ENCODE data around the gene PIM1.
"Not testable (repeated sequence)": the region's sequence is repeated elsewhere in the genome, so short reads cannot be mapped to it uniquely, and the experiment has no call there.

PIM1 gene

DNA sequence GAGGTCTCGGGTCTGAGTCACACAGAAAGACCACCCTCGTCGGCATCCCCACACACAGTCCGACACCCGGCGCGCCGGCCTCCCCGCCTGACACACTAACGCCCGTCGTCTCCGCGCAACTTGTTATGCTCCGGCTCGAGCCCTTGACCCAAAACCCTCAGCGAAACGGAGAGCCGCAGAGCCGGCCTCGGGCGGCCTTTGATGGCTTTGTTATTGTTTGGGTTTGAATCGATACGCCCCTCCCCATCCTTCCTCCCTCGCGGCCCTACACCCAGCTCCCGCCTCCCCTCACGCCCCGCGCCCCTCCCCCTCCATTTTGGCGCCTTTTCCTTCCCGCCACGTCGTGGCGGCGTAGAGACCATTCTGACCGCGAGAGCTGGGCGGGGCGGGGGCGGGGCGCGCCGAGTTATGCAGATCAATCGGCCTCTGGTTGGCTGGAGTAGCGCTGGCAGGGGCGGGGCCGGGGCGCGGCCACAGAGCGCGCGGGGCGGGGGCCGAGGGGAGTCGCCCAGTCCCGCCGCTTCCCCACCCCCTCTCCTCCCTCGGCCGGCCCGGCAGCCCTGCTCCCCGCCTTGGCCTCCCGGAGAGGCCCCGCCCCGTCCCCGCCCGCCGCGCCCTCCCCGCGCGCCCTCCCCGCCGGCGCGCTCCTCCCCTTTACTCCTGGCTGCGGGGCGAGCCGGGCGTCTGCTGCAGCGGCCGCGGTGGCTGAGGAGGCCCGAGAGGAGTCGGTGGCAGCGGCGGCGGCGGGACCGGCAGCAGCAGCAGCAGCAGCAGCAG is at the start of gene PIM1:
Gene PIM1, plus strand, starts transcription at position 657 of the 777 bp plus-strand sequence. CDS start 424 bp downstream, outside the sequence.
- peak; percentile 91 for DNase-seq

DNA sequence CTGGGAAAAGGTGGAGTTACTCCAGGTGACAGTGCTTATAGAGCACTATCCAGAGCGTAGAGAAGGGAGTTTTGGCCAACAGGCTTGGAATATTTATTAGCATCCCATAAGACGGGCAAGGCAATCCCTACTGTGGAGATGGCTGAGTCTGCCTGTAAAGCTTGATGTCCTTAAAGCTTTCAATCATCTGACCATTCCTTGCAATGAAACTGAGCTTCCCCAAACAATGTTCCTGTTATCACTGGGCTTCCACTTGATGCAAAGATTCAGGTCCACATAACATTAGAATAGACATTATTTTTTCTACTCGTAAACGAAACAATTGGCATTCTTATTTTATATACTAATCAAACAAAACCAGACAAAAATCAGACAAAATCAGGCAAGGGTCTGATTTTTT is 48.4 kb upstream of the PIM1 start:
- DNase-seq: no peak

DNA sequence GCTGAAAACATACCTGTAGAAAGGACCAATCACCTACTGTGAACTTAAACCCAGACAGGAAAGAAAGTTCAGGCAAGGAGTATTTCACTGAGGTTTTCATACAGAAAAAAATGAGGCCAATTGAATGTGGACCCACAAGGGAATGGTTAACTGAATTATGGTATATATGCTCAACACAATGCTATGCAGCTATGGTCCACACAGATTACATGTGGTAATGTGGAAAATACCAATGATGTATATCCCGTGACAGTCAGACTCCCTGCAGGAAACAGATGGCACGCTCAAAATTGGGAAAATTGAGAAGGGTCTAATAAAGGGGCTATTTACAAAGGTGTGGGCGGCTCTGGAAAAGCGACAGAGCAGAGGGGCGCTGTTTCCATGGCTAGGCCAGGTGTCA is 47.1 kb upstream of the PIM1 start:
- no peak for DNase-seq

DNA sequence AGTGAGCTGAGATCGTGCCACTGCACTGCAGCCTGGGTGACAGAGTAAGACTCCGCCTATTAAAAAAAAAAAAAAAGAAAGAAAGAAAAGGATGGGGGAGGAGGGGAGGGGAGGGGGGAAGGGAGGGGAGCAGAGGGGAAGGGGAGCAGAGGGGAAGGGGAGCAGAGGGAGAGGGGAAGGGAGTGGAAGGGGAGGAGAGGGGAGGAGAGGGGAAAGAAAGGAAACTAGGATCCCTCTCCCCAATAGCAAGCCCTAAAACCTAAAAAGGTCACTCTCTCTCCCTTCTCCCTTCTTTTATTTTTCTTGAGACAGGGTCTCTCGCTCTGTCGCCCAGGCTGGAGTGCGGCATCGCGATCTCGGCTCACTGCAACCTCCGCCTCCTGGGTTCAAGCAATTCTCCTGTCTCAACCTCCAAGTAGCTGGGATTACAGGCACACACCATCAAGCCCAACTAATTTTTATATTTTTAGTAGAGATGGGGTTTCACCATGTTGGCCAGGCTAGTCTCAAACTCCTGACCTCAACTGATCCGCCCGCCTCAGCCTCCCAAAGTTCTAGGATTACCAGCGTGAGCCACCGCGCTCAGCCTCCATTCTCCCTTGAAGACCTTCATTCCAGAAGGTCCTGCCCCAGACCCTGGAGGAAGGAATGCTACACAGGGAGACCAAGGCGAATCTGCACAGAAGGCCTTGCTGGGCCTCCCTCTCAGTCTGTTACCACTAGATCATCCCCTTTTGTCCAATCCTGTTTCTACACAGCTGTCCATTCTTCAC is 45.8 kb upstream of the PIM1 start:
- DNase-seq: no peak

DNA sequence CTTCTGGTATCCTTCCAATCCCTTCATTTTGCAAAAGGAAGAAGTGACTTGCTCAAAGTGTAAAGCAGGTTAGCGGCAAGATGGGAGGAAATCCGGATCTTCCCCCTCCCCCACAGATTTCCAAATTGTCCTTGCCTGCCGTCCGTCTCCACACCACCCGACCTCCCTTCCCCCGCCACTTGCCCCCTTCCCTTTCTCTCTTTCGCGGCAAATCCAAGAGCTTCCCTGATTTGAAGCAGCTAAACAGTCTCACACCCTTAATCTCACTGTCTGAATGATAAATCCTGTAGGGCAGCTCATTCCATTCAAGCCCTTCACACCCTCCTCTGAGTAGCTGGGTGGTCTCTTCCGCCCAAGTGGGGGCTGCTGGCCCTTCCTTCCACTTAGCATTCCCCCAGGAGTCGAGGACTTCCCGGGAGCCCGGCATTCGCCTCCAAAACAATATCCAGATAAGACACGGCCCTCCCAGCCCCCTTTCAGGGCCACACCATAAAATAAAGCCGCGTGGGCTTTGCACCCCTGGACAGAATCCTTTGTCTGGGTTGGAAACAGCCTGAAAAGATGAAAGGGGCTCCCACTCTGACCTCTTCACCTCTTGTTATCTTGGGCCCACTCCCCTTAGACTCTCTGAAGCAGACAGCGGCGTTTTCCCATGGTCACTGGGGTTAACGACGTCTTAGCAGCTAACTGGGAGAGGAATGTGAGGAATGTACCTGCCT is 44.0 kb upstream of the PIM1 start:
- DNase-seq: peak; percentile 71

DNA sequence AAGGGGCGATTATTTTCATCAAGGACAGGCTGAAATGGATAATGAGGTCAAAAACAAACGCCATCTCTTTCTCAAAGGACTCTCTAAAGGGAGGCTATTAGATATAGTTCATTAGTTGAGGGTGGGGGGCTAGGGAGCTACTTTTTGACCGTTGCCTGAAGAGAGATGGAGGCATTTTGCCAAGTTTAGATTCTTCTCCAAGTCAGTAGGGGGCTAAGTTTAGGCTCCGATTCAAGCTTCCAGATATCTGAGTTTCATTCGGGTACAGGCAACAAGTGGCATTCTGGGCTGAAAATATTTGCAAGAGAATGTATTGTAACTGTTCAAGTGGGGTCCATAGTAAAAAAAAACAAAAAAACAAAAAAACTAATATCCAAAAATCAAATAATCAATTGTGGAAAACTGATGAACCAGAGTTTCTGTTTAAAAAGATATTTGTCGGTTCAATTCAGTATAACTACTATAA is 43.4 kb upstream of the PIM1 start:
- DNase-seq: no peak

DNA sequence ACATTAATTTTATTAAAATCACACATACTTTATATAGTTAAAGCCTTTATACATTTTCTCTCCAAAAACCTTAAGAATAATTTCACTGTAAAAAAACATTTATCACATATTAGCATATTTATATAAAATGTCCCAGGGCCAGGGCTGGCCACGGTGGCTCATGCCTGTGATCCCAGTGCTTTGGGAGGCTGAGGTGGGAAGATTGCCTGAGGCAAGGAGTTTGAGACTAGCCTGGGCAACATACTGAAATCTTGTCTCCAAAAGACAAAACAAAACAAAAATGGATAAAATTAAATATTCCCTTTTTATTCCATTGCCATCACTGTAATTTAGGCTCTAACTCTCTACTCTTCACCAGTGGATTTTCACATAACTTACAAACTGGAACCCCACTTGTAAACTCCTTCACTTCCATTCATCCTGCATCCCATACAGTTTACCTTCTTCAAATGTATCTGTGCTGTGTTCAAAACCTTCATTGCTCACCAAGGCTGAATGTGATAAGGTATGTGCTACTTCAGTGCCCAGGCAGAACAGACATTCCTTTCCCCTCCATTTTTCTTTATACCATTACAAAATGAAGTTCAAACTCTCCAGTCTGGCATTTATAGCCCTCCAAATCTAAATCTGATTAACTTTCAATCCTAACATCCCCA is 42.9 kb upstream of the PIM1 start:
- no peak for DNase-seq

DNA sequence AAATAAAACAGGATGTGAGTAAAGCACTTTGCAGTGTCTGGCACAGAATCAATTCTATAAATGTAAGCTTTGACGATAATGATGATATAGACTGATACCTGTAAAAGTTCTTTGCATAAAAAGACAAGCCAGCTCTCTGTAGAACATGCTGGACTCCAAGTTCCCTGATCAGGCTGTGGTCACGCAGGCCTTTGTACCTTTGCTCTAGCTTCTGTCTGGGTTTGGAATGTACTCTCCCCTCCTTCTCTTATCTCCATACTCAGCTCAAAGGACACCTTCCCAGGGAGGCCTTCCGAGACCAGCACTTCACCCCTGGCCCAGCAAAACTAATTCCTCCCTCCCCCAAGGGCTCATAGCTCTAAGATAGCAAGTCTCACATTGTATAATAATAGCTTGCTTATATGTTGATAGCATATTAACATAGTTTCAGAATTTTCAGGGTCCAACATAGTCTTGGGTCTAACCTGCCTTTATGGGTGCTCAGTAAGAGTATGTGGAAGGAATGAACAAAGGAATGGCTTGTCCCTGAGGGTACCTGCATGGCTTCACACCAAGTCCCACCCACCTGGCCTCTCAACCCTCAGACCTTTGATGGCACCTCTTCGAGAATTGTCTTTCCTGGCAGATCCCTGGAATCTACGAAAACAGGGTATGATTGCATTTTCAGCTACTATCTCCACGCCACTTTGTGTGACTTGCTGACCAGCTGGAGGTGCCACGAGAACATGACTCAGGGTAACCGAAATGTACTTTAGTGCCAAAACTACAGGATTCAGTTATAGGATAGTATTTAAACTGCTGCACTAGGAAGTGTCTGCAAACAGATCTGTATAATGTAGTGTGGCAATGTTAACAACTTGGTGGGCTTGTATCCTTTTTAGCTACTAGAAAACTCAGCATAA is 41.7 kb upstream of the PIM1 start:
- no peak for DNase-seq

DNA sequence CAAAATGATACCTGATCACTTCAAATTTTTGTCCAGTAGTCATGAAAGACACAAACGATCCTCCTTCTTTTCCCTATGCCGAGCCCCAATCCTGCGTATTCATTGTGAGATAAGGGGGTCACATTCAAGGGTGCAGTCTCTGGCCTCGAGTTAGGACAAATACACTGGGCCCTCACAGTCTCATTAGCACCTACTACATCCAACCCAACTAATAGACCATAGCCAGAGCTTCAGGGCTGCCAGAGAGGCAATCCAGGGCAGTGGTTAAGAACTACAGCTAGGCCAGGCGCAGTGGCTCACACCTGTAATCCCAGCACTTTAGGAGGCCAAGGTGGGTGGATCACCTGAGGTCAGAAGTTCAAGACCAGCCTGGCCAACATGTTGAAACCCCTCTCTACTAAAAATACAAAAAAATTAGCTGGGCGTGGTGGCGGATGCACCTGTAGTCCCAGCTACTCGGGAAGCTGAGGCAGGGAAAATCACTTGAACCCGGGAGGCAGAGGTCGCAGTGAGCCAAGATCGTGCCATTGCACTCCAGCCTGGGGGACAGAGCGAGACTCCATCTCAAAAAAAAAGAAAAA is 41.0 kb upstream of the PIM1 start:
- DNase-seq: not testable (repeated sequence)

DNA sequence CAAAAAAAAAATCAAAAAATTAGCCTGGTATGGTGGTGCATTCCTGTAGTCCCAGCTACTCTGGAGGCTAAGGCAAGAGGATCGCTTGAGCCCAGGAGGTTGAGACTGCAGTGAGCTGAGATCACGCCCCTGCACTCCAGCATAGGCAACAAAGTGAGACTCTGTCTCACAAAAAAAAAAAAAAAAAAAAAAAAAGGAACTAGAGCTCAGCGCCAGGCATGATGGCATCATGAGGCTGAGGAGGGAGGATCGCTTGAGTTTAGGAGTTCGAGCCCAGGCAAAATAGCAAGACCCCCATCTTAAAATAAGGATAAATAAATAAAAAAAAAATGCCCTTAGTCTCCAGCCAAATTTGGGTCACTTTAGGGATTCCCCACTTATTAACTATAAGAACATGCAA is 40.4 kb upstream of the PIM1 start:
- DNase-seq: no peak

DNA sequence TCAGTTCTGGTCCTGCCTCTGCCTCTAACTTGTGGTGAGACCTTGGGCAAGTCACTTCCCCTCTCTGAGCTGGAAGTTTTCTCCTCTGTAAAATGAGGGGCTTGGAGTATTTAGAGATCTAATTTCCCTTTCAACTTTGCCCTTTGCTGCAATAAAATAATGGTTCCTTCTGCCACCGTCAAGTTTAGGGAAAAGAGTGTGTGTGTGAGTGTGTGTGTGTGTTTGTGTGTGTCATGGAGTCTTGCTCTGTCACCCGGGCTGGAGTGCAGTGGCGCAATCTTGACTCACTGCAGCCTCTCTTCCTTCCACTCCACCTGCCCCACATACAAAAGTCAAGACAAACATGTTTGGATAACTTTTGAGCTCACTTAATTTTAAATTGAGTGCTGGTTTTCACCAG is 39.2 kb upstream of the PIM1 start:
- DNase-seq: no peak

DNA sequence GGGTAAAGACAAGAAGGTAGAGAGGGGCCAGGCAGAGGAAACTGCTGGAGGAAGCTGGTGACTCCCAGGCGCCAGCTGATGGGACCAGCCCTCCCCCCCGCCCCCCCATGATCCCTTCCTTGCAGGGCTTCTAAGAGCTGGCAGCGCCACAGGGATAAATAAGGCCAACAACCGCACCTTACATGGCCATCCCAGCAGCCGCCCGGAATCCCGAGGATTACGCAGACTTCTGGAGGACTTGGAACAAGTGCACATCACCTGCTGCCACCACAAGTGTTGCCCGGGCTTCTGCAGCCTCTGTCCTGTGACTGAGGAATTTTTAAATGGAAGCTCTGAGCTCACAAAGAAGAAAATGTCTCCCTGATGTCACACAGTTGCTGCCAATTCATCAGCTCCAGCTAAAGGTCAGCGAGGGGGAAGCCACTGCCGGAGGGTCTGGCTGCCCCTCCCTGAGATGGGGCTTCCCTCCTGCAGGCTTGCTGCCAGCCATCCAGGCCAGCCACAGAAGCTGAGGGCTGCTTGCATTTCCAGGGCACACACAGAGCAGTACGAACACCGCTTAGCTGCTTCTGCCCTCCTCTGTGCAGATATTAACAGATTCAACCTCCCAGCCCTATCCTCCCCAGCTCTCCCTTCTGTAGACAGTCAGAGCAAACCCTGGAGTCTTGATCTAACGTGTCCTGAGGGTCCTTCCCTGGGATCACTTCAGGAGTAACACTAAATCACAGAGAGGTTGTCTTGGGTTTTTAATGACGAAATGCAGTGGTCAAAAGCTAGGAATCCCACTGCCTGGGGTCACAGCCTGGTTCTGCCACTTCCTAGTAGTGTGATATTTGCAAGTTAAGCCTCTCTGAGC is 38.6 kb upstream of the PIM1 start:
- DNase-seq: no peak

DNA sequence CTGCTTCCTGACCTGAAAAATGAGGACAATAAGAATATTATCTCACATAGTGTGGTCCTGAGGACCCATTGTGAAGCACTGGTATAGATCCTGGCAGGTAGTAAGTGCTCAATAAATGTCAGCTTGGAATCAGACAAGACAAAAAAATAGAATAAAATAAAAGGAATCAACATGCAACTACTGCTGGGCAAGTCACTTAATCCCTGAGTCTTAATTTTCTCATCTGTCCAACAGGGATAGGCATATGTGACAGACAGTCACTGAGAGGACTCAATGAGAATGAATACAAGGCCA is 38.0 kb upstream of the PIM1 start:
- no peak for DNase-seq

DNA sequence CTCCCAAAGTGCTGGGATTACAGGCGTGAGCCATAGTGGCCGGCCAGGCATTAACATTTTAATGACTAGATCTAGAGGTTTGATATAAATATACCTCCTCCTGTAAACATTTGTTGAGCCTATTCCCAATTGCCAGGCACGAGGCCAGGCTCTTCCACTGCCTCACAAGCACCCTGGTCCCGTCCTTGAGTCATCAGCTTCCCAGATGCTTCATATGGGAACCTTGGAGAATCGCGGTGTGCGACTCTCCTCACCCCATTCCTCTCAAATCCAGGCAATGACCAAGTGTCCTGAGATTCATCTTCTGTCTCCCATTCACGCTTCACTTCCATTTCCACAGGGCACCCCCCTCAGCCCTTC is 35.9 kb upstream of the PIM1 start:
- no peak for DNase-seq

DNA sequence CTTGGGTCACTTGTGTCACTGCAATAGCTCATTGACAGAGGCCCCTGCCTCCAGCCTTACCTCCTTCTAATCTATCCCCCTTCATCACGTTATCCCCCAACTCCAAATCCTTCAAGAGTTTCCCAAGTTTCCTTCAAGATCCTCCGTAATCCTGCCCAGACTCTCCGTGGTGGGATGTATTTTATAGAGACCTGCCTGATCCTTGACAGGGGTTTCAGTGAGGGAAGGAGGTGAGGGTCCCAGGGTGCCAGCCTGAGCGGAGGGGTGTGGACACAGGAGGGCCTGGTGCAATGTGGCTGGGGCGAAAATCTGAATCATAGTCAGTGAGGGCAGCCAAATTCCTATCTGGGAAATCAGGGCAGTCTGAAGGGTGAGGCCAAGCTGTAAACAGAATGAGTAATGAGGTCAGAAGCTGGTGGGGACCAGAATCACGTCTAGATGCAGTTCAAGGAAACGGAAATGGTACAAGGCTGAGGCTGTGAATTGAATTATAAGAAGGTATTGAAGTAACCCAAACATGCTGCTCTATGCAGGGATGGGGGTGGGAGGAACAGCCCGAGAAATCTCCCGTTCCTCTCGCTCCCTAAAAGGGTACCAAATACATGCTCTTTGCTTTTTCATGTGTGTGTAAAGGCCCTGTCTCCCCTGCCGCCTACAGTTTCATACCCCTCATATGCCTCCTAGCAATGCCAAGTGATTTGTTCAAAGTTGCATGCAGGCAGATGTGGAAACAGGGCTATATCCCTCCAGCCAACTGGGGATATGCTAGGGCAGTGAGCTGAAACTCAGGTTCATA is 35.4 kb upstream of the PIM1 start:
- peak; percentile 99 for DNase-seq

DNA sequence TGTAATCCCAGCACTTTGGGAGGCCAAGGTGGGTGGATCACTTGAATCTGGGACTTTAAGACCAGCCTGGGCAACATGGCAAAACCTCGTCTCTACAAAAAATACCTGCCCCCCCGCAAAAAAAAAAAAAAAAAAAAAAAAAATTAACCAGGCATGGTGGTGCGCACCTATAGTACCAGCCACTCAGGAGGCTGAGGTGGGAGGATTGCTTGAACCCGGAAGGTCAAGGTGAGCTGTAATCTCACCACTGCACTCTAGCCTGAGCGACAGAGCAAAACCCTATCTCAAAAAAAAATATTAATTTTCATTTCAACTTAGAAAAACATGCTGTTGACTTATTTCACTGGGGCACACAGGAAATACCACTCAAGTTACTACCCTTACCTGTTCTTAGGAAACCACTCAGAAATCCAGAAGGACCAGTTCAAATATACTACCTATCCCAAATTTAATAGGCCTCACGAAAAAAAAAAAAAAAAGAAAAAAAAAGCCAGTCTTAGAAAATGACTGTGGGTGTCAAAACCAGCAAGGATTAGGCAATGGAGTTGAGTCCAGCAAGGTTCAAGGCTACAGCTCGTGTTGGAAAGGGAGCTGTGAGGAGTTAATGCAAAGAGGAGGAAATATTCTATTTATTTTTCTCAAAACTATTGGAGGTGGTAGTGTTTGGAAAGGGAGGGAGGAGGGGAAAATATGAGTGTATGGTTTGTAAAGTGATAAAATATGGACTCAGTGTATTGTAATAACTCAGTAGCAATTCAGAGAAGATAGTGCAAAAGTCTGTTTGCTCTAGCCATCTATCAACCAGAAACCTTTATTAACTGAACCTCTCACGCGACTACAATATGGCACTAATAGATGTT is 33.9 kb upstream of the PIM1 start:
- no peak for DNase-seq

DNA sequence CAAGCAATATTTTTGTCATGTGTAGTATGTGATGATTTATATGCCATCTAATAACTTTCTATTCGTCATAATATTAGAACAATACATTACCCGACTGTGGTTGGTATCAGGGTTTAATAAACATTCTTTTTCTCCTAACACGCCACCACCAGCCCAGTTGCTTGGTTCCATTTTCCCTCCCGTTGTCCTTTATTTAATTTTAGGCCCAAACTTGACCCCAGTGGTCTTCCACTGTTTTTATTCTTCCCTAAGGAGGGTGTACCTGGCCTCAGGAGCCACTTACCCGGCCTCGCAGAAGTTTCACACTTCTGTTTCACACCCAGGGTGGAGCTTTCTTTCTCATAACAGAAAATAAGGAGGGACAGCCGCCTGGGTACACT is 33.1 kb upstream of the PIM1 start:
- no peak for DNase-seq

DNA sequence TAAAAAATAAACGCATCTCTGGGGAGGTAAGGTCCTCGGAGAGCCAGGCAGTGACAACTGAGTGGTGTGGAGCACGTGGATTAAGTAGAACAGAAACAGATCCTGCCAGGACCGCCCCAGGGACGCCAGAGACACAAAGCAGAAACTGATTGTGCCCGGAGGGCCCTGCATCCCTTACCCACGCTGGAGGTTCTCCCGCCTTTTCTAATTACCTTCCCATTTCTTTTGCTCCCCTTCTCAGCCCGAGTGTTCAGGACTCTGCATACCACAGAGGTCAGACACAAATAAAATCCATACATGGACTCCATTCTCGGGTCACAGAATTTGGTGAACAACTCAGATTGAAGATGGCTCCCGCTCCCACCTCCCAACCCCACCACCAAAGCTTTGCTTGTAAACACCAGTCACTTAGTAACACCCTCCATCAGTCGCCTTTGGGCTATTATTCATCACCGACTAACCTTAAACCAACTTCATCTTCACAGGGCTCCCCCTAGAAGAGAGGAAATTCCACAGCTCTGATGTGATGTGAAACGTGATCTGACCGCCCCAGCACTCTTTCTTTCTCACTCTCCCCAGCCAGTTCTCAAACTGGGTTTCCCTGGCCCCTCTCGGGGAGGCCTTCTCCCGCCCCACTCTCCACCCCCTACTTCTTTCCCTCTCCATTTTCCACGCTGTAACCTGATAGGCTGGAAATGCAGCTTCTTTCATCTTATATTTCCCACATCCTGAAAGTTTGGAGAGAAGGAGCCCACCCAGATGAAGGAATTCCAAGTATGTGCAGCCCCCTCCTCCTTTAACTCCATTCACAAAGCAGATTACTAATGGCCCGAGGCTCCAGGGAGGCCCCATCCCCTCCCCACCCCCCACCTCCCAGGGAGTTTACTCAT is 32.5 kb upstream of the PIM1 start:
- peak; percentile 99 for DNase-seq
